GM12874 (cell line): ENCODE results near the gene CACNA1S.

Experiments used
- TF ChIP-seq, protein P1 (sequence below): IDR thresholded peaks from 2 replicates; pipeline ENCODE4 v1.5.1; 2011; ENCODE audit warnings: low read depth, mild to moderate bottlenecking, control low read depth, low read length, moderate library complexity; ENCODE audit not compliant: insufficient read depth

CACNA1S gene

DNA sequence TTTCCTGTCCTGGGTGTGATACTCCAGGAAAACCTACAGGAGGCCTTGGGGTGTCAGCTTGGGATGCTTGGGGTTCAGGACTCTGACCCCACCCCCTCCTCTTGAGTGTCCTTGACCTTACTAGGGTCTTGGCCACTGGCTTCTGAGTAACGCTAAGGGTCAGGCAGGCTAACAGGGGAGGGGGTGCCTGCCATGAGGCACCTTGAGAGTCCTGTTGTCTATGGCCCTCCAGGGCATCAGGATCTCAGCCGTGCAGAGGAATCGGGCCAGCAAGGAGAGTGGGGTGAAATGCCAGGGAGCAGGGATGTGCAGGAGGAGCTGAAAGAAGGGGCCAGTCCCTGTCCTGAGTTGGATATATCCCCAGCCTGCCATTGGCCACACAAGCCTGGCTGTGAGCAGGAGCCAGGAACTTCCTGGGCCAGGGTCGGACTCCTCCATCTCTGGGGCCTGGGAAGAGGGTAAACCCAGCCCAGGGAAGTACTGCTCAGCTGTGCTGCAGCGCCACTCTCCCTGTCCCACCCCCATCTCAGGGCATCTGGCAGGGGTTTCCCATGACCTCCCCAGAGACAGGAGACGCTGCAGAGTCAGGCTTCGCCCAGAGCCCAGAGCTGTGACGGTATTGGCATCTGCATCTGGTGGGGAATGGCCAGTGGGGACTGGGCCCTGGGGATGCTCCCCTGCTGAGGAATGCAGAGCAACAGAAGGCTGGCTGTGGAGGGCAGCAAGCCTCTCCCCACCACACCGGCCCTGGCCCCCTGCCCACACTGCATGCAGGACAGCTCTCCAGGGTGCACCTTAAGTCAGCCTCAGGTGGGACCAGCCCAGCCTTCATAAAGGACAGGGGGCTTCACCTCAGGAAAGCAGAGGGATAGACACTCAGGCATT is 95.0 kb downstream of the CACNA1S start:
- TF ChIP-seq, protein P1, sequence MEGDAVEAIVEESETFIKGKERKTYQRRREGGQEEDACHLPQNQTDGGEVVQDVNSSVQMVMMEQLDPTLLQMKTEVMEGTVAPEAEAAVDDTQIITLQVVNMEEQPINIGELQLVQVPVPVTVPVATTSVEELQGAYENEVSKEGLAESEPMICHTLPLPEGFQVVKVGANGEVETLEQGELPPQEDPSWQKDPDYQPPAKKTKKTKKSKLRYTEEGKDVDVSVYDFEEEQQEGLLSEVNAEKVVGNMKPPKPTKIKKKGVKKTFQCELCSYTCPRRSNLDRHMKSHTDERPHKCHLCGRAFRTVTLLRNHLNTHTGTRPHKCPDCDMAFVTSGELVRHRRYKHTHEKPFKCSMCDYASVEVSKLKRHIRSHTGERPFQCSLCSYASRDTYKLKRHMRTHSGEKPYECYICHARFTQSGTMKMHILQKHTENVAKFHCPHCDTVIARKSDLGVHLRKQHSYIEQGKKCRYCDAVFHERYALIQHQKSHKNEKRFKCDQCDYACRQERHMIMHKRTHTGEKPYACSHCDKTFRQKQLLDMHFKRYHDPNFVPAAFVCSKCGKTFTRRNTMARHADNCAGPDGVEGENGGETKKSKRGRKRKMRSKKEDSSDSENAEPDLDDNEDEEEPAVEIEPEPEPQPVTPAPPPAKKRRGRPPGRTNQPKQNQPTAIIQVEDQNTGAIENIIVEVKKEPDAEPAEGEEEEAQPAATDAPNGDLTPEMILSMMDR, result no peak

DNA sequence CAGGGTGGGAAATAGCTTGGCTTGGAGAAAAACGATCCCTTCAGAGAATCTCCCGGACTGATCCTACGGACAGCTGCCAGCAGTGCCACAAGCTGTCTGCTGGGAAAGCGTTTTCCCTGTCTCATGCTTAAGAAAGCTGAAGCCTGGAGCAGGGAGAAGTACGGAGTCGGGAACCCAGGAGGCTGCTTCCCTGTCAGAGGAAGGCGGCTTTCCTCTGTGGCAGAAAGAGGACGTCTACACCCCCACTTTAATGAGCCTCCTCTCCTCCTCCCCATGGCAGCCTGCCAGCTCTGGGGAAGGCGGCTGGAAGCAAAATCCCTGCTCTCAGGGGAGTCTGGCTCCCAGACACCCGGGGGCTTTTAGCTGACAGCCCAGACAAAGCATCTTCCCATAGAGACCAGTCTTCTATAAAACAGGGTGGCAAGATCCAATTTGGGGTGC is 96.0 kb downstream of the CACNA1S start:
- TF ChIP-seq, protein P1, result no peak

DNA sequence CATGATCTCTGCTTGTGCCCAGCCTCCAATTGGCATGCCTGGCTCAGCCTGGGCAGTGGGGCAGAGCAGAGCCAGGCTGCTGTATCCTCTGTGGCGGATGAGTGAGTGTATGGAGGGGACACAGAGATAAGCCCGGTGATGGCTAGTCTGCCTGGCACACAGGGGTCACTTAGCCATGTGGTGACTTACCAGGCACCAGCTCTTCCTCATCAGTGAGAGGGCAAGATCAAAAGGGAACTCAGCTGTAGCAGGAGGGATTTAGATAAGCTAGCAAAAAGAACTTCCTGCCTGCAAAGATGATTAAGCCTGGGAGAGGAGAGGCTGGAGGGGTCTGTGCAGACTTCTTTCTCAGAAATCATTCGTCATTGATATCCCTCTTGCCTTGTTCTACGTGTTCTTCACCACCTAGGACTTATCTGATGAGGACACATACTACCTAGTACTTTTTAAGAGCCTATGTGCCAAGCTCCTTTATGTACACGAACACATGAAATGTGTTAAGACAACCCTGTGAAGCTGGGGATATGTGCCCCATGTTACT is 96.6 kb downstream of the CACNA1S start:
- TF ChIP-seq, protein P1, result no peak

DNA sequence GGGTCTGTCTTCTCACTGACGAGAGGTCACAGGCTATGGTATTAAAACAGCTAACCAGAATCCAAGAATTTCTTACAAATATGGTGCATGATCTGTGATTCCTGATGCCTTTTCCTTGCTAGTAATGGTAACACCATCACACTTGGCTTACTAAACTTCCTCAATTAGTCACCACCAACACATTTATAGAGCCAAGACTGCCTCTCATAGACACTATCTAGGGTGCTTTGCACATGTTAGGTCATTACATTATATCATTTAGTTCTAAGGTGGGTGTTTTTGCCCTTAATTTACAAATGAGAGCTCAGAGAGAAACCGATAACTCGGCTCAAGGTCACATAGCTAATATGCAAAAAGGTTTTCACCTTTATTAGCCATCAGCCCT is 97.4 kb downstream of the CACNA1S start:
- TF ChIP-seq, protein P1, result no peak

DNA sequence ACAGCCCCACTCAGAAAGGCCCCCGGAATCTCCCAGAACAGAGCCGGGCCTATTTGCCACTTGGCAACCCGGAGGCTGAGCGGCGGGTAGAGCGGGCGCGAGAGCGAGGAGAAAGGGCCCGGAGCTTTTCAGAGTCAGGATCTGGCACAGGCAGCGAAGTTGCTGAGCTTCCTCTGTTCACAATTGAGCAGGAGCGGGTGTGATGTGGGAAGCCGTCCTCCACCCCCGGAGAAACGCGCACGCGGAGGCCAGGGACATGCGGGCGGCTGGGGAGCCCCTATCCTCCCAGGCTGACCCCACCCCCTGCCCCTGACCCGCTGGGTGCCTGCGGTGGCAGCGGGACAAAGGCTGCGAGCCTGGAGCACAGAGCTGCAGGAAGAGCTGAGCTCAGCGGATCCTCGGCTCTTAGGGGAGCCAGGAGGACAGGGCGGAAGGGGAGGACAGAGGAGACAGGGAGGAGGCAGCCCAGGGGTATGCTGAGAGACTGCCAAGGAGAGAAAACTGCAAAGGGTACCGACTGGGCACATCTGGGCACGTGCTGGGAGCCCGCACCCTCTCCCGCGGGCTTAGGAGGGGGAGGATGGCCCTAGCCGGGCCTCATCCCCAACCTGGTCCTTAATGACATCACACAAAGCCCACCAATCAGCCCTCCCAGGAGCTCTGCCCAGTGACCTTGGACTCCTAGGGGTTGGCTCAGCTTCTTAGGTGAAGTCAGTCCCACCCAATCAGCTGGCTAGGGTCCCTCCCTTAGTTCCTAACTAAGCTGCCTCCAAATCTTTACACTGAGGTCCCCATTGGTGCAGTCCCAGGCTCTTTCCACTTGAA is 98.0 kb downstream of the CACNA1S start:
- TF ChIP-seq, protein P1, result no peak

DNA sequence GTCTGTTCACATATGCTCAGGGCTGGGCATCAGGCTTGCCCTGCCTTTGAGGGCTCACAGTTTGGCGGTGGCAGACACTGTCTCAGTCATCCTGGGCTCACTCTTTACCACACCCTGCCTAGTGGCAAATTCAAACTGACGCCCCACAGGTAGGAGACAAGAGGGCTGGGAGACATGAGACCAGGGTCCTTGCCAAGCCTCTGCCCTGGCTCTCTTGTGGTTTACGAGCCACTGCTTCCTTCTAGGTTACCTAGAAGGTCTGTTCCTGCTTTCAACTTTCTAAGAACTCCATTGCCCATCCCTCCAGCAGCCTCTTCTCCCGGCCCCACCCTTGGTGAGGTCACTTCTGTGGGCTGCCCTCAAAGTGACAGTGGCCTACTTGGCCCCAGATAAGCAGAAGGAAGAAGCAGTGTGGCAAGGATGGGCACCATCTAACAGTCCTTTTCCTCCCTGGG is 99.2 kb downstream of the CACNA1S start:
- TF ChIP-seq, protein P1, result no peak

DNA sequence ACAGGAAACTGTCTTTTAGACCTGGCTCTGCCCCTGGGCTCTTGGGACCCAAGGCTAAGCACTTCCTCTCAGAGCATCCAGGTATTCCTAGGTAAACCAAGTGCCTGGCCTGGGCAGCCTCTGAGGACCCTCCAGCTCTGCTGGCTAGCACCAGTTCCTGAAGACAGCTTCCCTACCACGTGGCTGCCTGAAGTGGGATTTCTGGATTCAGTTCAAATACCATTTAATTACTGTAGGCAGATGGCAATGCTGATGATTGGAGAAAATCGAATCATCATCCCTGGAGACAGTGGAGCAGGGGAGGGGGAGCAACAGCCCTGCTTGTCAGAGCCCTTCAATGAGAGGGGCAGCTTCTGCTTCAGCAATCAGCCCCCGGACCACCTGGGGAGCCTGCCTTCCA is 100.6 kb downstream of the CACNA1S start:
- TF ChIP-seq, protein P1, result no peak
